HCT116 (cell line): ENCODE measurements around the gene GRK6. TPM values are rescaled to one million over a fixed set of nuclear protein-coding genes. Genes with fewer than 3 reads are reported as not detected.

Experiments
- ATAC-seq: fragments of 200-7000 bp; cut with Tn5 transposase; 2 replicates; pipeline ENCODE4 v1.9.1; 2020; ENCODE audit warnings: mild to moderate bottlenecking, moderate library complexity
- BruUV-seq: library from RNA; stranded (reverse); fragments of 400-500 nt; replicated peaks from 2 replicates; lab custom pipeline; 2021; lab: Mats Ljungman, UMichigan
- CTCF ChIA-PET: fragments of 300-600 bp; sonication (Branson Sonifier 250); formaldehyde crosslinking; loops from one replicate; lab custom pipeline; 2021; ENCODE audit warnings: antibody characterized with exemption; lab: Charles Lee
- POLR2A ChIA-PET: fragments of 300-600, 350-600 bp; sonication (Branson Sonifier 250); formaldehyde crosslinking; loops from one replicate; lab custom pipeline; 2021; ENCODE audit warnings: antibody characterized with exemption; lab: Charles Lee
- RAD21 ChIA-PET, 2 experiments: fragments of 300-600 bp; sonication (Branson Sonifier 250); formaldehyde crosslinking; loops; one replicate each; lab custom pipeline; 2023; ENCODE audit warnings: low total read pairs in 2 of 2; ENCODE audit not compliant: uncharacterized antibody in 2 of 2, unreplicated experiment in 2 of 2, low non-redundant PET in 1 of 2; lab: Charles Lee
- DNase-seq: peaks from one replicate; pipeline ENCODE4 v3.0.0-alpha.2; 2010; ENCODE audit warnings: low read depth, low spot score
- H2AFZ ChIP-seq: fragments of 200-600 bp; shearing (Covaris generic), sonication (generic); 2 replicates; pipeline ENCODE4 v1.6.1; 2017; ENCODE audit warnings: low read depth, mixed run types, mixed read lengths, antibody characterized with exemption, low read length; ENCODE audit not compliant: poor library complexity, severe bottlenecking
- H3K27ac ChIP-seq: 2 replicates; pipeline ENCODE4 v1.5.1; 2012; ENCODE audit warnings: low read depth, low read length
- H3K27me3 ChIP-seq: fragments of 200-600 bp; sonication (generic); 2 replicates; pipeline ENCODE4 v1.6.1; 2016; ENCODE audit warnings: mixed run types, low read length, mixed read lengths; ENCODE audit not compliant: insufficient read depth
- H3K36me3 ChIP-seq, 2 experiments: fragments of 200-500 bp in 1 of 2; fragments of 200-600 bp in 1 of 2; sonication (Bioruptor generic) in 1 of 2; sonication (generic) in 1 of 2; 2 replicates each; pipeline versions ENCODE4 v1.5.1 to v1.6.1; 2014 to 2016; ENCODE audit warnings: low read length in 2 of 2, inconsistent platforms in 1 of 2, mixed read lengths in 1 of 2, mixed run types in 1 of 2; ENCODE audit not compliant: insufficient read depth in 2 of 2, control insufficient read depth in 1 of 2
- H3K4me1 ChIP-seq, 2 experiments: fragments of 200-600 bp in 1 of 2; sonication (generic) in 1 of 2; 2 replicates each; pipeline versions ENCODE4 v1.5.1 to v1.6.1; 2012 to 2017; ENCODE audit warnings: low read length in 2 of 2, inconsistent platforms in 1 of 2, mild to moderate bottlenecking in 1 of 2, mixed read lengths in 1 of 2, mixed run types in 1 of 2, moderate library complexity in 1 of 2; ENCODE audit not compliant: insufficient read depth in 2 of 2, control insufficient read depth in 1 of 2
- H3K4me2 ChIP-seq: fragments of 200-600 bp; sonication (generic); 2 replicates; pipeline ENCODE4 v1.6.1; 2017; ENCODE audit warnings: mixed run types, low read length, mixed read lengths
- H3K4me3 ChIP-seq, 2 experiments: fragments of 200-600 bp in 1 of 2; sonication (generic) in 1 of 2; replicated peaks in 1 of 2; 2 replicates each; pipeline ENCODE4 v1.5.1; 2011 to 2016; ENCODE audit warnings: low read length in 2 of 2, control low read depth in 1 of 2, low read depth in 1 of 2, mild to moderate bottlenecking in 1 of 2, mixed read lengths in 1 of 2, mixed run types in 1 of 2
- H3K79me2 ChIP-seq: fragments of 200-600 bp; sonication (generic); 2 replicates; pipeline ENCODE4 v1.6.1; 2017; ENCODE audit warnings: mild to moderate bottlenecking, mixed run types, low read length, moderate library complexity, mixed read lengths; ENCODE audit not compliant: insufficient read depth
- H3K9ac ChIP-seq: fragments of 200-600 bp; sonication (generic); 2 replicates; pipeline ENCODE4 v1.6.1; 2016; ENCODE audit warnings: low read length, mixed read lengths
- H3K9me2 ChIP-seq: fragments of 200-600 bp; sonication (generic), shearing (Covaris generic); 2 replicates; pipeline ENCODE4 v1.6.1; 2017; ENCODE audit warnings: mixed run types, mild to moderate bottlenecking, moderate library complexity; ENCODE audit not compliant: insufficient read depth
- H3K9me3 ChIP-seq, 2 experiments: fragments of 200-500 bp in 1 of 2; fragments of 200-600 bp in 1 of 2; sonication (Bioruptor generic) in 1 of 2; sonication (generic) in 1 of 2; 2 replicates each; pipeline ENCODE4 v1.6.1; 2014 to 2017; ENCODE audit warnings: low read length in 2 of 2, mixed read lengths in 2 of 2, inconsistent platforms in 1 of 2, low read depth in 1 of 2, mild to moderate bottlenecking in 1 of 2, mixed run types in 1 of 2, moderate library complexity in 1 of 2; ENCODE audit not compliant: control insufficient read depth in 1 of 2, insufficient read depth in 1 of 2
- H4K20me1 ChIP-seq: fragments of 200-600 bp; sonication (generic), shearing (Covaris generic); 2 replicates; pipeline ENCODE4 v1.6.1; 2017; ENCODE audit warnings: mixed run types, mild to moderate bottlenecking, moderate library complexity; ENCODE audit not compliant: insufficient read depth
- CBX3 ChIP-seq: IDR thresholded peaks from 2 replicates; pipeline ENCODE4 v1.6.1; 2012; ENCODE audit warnings: low read depth
- CEBPB ChIP-seq: IDR thresholded peaks from 2 replicates; pipeline ENCODE4 v1.6.1; 2012; ENCODE audit warnings: low read depth
- EGR1 ChIP-seq: IDR thresholded peaks from 2 replicates; pipeline ENCODE4 v1.6.1; 2012; ENCODE audit warnings: low read depth
- ELF1 ChIP-seq: IDR thresholded peaks from 2 replicates; pipeline ENCODE4 v1.6.1; 2012; ENCODE audit warnings: low read depth, borderline replicate concordance
- EZH2 ChIP-seq: fragments of 200-600 bp; sonication (generic); IDR thresholded peaks from 2 replicates; pipeline ENCODE4 v1.6.1; 2017; ENCODE audit warnings: antibody characterized with exemption, mixed run types
- JUND ChIP-seq: IDR thresholded peaks from 2 replicates; pipeline ENCODE4 v1.6.1; 2012
- MAX ChIP-seq: IDR thresholded peaks from 2 replicates; pipeline ENCODE4 v1.6.1; 2012
- POLR2AphosphoS5 ChIP-seq: IDR thresholded peaks from 2 replicates; pipeline ENCODE4 v1.6.1; 2011; ENCODE audit warnings: mild to moderate bottlenecking, low read depth, low read length, moderate library complexity
- RAD21 ChIP-seq: IDR thresholded peaks from 2 replicates; pipeline ENCODE4 v1.6.1; 2012; ENCODE audit warnings: low read depth, mild to moderate bottlenecking
- SRF ChIP-seq: IDR thresholded peaks from 2 replicates; pipeline ENCODE4 v1.6.1; 2012; ENCODE audit warnings: low read depth
- intact Hi-C: fragments of 100-400 bp; cut with micrococcal nuclease; formaldehyde crosslinking; loops from 2 replicates; pipeline ENCODE4 v1.10.0; 2022
- total RNA-seq: library from RNA; stranded (reverse); gene quantifications from one replicate; pipeline ENCODE4 v1.2.1, GENCODE V29; 2021; ENCODE audit not compliant: unreplicated experiment
- TF ChIP-seq, protein P1 (sequence below): IDR thresholded peaks from 2 replicates; pipeline ENCODE4 v1.6.1; 2012; ENCODE audit warnings: low read depth

The GRK6 gene
- total RNA-seq, 1 experiment from 2014 or later, result 89.3 TPM

- H3K9me2 ChIP-seq, result no peaks in the 10 kb centered on the region
- H3K79me2 ChIP-seq, result peaks cover 39% of the 10 kb centered on the region
- no peaks in the 10 kb centered on the region for H4K20me1 ChIP-seq
- no peak overlapping the region for H3K4me3 ChIP-seq
- BruUV-seq, result no TSS peak
- no peaks in the 10 kb centered on the region for H3K27me3 ChIP-seq
- no peak overlapping the region for H3K9ac ChIP-seq
- ChIA-PET RAD21 (no interaction called here), POLR2A (interaction anchor here (0.8 kb wide), 1 partner anchor 12 kb away, joined by 3 read pairs; no protein-coding TSS in a partner anchor), CTCF (no interaction called here)
- no peak for DNase-seq
- TF ChIP-seq JUND (no peak), RAD21 (no peak), CEBPB (no peak), POLR2AphosphoS5 (no peak; the same call in 1 of the 2 replicates), CBX3 (no peak), SRF (no peak), ELF1 (no peak), EGR1 (no peak), MAX (no peak), EZH2 (no peak)
- TF ChIP-seq, protein P1, sequence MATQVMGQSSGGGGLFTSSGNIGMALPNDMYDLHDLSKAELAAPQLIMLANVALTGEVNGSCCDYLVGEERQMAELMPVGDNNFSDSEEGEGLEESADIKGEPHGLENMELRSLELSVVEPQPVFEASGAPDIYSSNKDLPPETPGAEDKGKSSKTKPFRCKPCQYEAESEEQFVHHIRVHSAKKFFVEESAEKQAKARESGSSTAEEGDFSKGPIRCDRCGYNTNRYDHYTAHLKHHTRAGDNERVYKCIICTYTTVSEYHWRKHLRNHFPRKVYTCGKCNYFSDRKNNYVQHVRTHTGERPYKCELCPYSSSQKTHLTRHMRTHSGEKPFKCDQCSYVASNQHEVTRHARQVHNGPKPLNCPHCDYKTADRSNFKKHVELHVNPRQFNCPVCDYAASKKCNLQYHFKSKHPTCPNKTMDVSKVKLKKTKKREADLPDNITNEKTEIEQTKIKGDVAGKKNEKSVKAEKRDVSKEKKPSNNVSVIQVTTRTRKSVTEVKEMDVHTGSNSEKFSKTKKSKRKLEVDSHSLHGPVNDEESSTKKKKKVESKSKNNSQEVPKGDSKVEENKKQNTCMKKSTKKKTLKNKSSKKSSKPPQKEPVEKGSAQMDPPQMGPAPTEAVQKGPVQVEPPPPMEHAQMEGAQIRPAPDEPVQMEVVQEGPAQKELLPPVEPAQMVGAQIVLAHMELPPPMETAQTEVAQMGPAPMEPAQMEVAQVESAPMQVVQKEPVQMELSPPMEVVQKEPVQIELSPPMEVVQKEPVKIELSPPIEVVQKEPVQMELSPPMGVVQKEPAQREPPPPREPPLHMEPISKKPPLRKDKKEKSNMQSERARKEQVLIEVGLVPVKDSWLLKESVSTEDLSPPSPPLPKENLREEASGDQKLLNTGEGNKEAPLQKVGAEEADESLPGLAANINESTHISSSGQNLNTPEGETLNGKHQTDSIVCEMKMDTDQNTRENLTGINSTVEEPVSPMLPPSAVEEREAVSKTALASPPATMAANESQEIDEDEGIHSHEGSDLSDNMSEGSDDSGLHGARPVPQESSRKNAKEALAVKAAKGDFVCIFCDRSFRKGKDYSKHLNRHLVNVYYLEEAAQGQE, result no peak
- no peak overlapping the region for H2AFZ ChIP-seq
- peaks cover 27 to 30% of the 10 kb centered on the region in 2 experiments; a peak in 3 of 4 replicates for H3K36me3 ChIP-seq
- intact Hi-C loops, result no loop called here
- no peaks in the 10 kb centered on the region for H3K9me3 ChIP-seq
- H3K27ac ChIP-seq, result no peak overlapping the region; the same call in 1 of the 2 replicates
- no peak overlapping the region for H3K4me2 ChIP-seq
- peaks cover 8 to 44% of the 10 kb centered on the region in 2 experiments; a peak in 3 of 4 replicates for H3K4me1 ChIP-seq
- no peak for ATAC-seq
Observed at GRCh38 chr5:177469750-177470525, 43.5 kb downstream of the GRK6 start.
